TTC549 (cell line): ENCODE results near the gene SLC9A5.

Source experiments
- FAIRE-seq: peaks from 2 replicates; lab custom pipeline; 2012; peaks lifted over from hg19 to GRCh38; lab: Jason Lieb, UNC

Gene SLC9A5

DNA sequence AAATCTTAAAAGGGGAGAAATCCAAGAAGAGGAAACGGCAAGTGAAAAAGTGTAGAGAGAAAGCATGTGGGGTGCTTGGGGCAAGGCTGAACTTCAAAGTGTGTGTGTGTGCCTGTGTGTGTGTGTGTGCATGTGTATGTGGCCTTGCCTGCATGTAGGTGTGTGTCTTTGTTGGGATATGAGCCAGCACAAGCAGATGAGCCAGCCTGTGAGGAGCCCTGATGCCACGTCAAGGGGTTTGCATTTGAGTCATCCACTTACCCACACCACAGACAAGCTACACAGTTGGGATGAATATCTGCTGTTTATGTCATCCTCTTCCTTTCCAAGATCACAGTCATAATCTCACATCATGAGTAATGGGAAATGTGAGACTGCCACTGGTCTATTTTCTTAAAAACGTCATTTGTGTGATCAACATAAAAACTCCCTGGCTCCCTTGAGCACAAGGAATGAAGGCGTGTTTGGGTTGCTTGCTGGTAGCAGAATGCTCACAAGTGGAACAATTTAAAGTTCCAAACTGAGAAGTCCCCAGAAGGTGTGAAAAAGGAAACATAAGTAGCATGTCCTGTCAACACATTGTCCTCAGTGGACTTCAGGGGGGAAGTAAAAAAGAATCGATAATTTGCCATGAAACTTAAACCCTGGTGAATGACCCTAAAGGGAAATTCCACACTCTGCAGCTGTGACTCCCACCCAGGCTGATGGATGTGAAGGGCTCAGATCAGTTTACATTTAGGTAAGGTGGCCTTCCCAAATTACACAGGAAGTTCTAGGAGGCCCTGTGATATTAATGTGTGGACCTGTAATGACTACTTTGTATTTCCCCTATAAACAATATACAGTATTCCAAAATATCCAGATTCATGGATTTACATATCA lies 63.1 kb downstream of the SLC9A5 start:
- FAIRE-seq, result no peak

DNA sequence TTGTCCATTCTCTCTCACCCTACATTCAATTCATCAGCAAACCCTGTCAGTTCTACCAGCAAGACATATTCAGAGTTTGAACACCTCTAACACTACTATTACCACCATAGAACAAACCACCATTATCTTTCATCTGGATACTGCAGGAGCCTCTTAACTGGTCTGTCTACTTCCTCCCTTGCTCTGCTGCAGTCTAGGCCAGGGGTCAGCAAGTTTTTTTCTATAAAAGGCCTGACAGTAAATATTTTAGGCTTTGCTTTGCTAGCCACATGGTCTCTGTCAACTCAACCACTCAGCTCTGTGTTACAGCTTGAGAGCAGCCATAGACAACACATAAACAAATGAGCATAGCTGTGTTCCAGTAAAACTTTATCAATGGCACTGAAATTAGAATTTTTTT lies 63.9 kb downstream of the SLC9A5 start:
- FAIRE-seq, result no peak

DNA sequence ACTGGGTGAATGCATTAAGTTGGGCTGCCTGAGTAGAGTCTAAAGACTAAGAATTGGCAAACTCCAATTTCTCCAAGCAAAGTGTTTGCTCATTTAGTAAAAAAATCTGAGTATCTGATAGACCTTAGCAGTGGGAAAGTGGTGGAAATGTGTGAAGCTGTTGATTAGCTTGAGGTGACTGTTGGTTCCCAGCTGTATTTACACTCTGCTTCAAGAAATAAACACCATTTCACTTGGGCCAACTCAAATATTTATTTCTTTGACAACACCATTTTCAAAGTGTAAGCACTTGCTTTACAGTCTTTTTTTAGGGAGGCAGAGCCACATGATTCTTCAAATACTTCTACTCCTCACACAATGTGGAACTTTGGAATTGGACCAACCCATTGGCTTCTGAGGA lies 69.1 kb downstream of the SLC9A5 start:
- FAIRE-seq, result no peak
